Stimulated activated CD8-positive, alpha-beta memory T cell treated with anti-CD3 and anti-CD28 coated beads, Interleukin-15, amount 100 ng/mL, for 4 hours (primary cell): ENCODE data around the gene TNFSF11.
"Not testable (repeated sequence)": the region's sequence is repeated elsewhere in the genome, so short reads cannot be mapped to it uniquely, and the experiment has no call there.

Experiments
- DNase-seq, 2 donors: peaks; one replicate each; pipeline ENCODE4 v3.0.0-alpha.2; 2020; ENCODE audit warnings: low read depth in 2 of 2

Gene TNFSF11, protein sequence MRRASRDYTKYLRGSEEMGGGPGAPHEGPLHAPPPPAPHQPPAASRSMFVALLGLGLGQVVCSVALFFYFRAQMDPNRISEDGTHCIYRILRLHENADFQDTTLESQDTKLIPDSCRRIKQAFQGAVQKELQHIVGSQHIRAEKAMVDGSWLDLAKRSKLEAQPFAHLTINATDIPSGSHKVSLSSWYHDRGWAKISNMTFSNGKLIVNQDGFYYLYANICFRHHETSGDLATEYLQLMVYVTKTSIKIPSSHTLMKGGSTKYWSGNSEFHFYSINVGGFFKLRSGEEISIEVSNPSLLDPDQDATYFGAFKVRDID

GRCh38 chr13:42574011-42574410 lies at the start of gene TNFSF11:
TNFSF11 (plus strand) TSS chr13:42574152; CDS start chr13:42574304, 152 bp downstream.
- no peak for DNase-seq

DNA sequence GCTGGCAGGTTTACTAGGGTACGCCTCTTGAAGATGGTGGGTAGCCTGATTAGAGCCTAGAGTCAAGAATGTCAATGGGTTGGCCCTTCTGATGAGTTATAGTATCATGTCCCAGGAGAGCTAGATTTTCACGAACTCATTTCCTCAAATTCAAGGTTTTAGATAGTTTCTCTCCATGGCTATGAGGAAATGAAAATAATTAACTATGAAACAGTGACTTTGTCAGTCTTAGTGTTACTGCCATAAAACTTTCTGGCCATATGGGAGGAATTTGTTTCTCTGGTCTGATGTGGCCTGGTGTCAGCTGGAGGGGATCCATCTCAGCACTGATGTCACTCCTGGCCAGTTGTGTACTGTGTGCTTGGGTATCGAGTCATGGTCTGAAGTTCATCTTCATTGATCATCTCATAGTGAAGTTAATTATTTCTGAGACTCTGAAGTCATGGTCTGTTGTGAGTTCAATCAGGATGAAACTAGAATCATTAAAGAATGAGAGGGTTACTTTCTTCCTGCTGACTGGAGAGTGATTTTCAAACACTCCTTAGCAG lies 49.4 kb upstream of the TNFSF11 start:
- no peak for DNase-seq

DNA sequence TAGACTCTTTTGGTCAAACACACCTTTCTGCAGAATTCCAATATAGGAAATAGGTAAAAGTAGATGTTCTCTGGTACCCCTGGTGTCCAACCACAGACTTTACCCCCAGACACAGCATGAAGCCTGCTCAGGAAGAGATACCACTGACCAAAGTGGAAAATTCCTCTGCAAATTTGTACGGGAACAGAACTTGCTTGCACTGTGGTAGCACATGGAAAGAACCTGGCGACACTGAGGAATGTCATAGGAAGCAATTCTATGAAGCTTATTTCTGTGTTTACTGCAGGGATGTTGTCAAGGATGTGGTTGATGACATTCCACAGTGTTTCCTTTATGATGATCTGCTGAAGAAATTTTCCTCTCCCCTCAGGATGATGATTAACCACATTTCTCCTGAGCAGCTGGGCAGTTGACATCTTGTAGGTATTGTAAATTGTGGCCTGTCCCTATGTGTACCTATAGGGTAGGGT lies 48.9 kb upstream of the TNFSF11 start:
- DNase-seq = no peak

GRCh38 chr13:42526276-42526675 lies 47.7 kb upstream of the TNFSF11 start:
- DNase-seq = no peak

GRCh38 chr13:42526804-42527203 lies 47.1 kb upstream of the TNFSF11 start:
- no peak for DNase-seq

DNA sequence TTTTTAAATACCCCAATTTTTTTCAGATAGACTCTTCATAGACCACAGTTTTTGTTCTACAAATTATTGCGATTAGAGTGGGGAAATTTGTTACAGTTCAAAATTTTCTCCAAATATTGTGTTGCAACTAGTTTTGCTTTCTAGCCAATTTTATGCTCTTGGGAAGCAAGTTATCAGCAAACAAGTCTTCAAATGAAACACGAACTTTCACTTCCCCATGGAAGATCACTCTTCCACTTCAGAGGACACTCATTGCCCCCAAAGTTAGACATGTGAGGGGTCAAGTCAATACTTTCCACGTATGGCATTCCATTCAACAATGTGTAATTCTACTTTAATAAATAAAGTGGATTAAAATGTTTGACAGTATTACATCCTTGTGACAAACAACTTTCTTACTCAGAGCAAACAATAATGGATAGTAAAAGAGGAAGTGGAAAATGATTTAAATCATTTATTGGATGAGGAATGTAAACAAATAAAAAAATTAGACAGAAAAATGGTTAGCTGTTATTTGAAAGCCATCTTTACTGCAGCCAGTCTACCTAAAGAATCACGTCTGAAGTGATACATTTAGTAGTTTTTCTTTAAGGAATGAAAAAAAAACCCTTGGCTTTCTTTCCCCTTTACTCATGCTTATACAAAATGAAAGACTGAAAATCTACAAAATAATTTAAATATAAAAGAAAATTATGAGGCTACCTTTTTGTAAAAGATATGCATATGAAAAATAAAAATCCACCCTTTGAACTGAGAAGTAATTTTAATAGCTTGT lies 41.2 kb upstream of the TNFSF11 start:
- DNase-seq = no peak

DNA sequence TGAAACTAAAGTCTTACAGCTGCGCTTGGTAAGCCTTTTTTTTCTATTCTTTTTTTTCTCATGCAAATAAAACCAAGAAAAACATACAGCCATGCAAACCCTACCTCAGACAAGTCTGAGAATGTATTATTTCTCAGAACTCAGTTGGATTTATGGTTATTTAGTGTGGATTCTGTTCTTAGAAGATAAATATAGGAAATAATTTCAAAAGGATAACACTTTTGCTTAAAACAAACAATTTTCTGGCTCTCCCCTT lies 40.7 kb upstream of the TNFSF11 start:
- DNase-seq = no peak

DNA sequence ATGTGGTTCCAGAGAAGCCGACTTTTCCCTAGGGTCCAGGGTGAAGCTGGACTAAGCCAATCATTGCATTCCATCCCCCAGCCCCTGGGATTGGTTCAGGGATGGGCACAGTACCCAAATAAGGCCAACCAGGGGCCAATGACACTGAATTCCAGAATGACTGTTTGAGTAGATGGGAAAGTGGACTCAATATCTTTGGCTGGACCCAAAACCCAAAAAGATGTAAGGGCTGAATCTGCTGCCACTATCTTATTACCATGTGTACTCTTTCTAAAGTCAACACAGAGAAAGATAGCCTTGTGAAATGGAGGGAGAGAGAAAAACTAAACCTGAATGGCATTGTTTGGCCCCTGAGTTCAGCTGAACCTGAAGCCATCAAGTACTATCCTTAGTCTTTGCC lies 39.2 kb upstream of the TNFSF11 start:
- DNase-seq = no peak

DNA sequence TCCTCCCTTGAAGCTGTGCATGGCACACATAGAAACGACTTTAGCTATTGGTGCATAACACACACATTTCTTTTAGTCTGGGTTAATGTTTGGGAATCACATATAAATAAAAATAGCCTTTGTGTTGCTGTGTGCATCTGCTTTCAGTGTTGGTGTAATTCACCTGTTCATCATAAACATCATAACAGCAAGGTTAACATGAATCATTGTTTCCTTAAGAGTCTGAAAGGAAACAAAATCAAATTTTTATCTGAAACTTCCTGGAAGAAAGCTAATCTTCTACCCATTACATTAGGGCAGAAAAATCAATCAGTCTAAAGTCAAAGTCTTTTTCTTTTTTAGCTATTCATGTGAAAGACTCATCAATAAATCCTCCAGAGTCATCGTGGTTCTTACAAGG lies 35.0 kb upstream of the TNFSF11 start:
- no peak for DNase-seq

- no peak for DNase-seq
Measured at GRCh38 chr13:42539670-42540069, 34.3 kb upstream of the TNFSF11 start.

DNA sequence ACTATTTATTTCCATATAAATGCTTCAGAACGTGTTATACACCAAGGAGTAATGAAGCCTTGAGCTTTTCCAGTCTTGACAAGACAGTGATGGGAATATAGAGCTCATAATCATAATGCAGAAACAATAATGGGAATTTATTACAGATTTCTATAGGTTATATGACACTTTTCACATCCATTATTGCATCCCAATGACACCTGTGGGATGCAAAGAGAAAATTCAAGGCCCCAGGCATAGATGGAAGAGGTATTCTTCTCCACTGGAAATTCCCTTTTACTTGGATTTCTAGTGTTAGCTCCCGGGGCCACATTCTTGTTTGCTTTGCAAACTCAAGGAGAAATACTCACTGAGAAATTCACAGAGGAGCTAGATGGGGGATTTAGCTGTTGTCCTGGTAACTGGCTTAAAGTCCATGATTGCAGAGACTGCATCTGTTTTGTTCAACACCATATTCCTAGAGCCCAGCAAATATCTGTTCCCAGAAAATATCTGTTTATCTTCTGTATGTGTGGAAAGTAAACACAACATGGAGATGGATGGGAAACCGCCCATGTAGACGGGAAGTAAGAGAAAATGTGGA lies 30.6 kb upstream of the TNFSF11 start:
- no peak for DNase-seq

GRCh38 chr13:42544246-42544926 lies 29.6 kb upstream of the TNFSF11 start:
- DNase-seq = no peak

GRCh38 chr13:42545842-42546241 lies 28.1 kb upstream of the TNFSF11 start:
- no peak for DNase-seq

DNA sequence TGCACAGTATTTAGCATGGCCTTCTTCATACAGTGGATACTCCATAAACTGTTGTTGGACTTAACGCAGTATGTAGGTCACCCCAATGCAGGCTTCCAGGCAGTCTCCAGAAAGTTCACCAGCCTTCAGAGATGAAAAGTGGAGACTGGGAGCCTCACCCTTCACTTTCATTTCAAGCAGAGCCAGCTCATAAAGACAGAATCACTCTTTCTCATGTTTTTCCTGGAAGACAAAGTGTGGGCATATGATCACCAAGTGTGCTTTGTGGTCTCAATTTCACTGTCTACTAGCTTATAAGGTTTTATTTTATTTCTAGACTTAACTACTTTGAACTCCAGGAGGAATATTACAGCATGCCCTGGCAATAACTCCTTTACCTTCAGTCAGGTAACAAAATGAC lies 26.3 kb upstream of the TNFSF11 start:
- DNase-seq = no peak

GRCh38 chr13:42548731-42549551 lies 25.0 kb upstream of the TNFSF11 start:
- no peak for DNase-seq

GRCh38 chr13:42549552-42549936 lies 24.4 kb upstream of the TNFSF11 start:
- no peak for DNase-seq

DNA sequence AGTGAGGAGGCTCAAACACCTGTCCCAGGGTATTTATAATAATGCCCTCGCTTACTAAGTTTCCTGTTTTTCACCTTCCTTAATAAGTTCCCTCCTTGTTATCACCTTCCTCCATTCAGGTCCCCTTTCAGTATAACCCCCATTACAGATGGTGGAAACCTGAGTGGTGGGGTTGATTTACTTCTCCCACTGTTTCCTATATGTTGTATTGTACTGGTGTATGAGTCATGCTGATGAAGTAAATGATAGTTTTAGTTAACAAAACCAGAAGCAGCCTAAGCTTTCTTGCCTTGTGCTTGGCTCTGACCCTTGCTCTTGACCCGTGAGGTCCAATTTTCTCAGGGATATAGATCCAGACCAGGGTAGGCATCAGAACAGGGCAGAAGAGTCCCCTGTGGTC lies 22.3 kb upstream of the TNFSF11 start:
- no peak for DNase-seq

GRCh38 chr13:42553098-42554046 lies 20.6 kb upstream of the TNFSF11 start:
- no peak for DNase-seq

- DNase-seq = no peak
Measured at GRCh38 chr13:42559057-42559456, 14.9 kb upstream of the TNFSF11 start.

- DNase-seq = not testable (repeated sequence)
Measured at GRCh38 chr13:42559573-42560218, 14.3 kb upstream of the TNFSF11 start.
